ENCODE data around the gene RYR3.

DNA sequence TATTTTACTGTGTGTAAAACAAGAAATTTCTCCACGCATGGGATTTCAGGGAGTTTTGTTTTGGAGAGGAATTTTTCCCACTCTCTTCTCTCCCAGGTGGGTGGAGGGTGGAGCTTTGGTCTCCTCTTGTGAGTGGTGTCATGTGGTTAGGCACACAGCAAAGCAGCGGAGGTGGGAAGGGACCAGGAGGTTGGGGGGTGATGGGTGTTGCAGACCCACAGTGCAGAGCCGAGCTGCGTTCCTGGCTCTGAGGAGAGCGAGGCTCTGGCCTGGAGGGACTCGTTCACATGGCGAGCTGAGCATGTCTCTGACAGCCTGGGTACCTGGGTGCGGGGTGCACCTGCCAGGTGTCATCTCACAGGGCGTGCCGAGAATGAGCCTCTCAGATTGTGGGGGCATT lies 87.8 kb downstream of the RYR3 start:
- TF ChIP-seq POLR2AphosphoS5 (IDR thresholded peaks at IDR 0.05; ENCODE audit: low read depth, low read length) (no peak), POLR2A (IDR thresholded peaks at IDR 0.05; ENCODE audit: low read depth, low read length) (no peak), TAF1 (IDR thresholded peaks at IDR 0.05; ENCODE audit: borderline replicate concordance, low read depth, low read length) (no peak)
